BJ (cell line): ENCODE results near the gene TADA3. TPM values are rescaled to one million over a fixed set of nuclear protein-coding genes. Genes with fewer than 3 reads are reported as not detected.
A peak's percentile ranks its signal among the peaks of the same experiment; 100 is the strongest.

Experiments used
- CTCF ChIA-PET: fragments of 350-600 bp; formaldehyde crosslinking; extraction: SDS; loops from one replicate; lab custom pipeline; 2021; ENCODE audit warnings: antibody characterized with exemption, inconsistent platforms; lab: Yijun Ruan, JAX
- POLR2A ChIA-PET: fragments of 300-600 bp; sonication (Branson Sonifier 250); formaldehyde crosslinking; extraction: SDS; loops from one replicate; lab custom pipeline; 2021; ENCODE audit warnings: antibody characterized with exemption; lab: Charles Lee
- DNase-seq: peaks from one replicate; pipeline ENCODE4 v3.0.0-alpha.2; 2011; ENCODE audit warnings: low read depth
- H3K27me3 ChIP-seq: 2 replicates; pipeline ENCODE4 v1.6.0; 2011; ENCODE audit warnings: low read length; ENCODE audit not compliant: control insufficient read depth, insufficient read depth
- H3K36me3 ChIP-seq: 2 replicates; pipeline ENCODE4 v1.5.1; 2011; ENCODE audit warnings: low read length; ENCODE audit not compliant: control insufficient read depth, insufficient read depth
- H3K4me3 ChIP-seq: 2 replicates; pipeline ENCODE4 v1.5.1; 2011; ENCODE audit warnings: low read depth, mild to moderate bottlenecking, control low read depth, low read length
- polyA plus RNA-seq: library from polyadenylated mRNA; depleted of rRNA; stranded (reverse); fragments of >200 nt; gene quantifications from 2 replicates; pipeline ENCODE4 v1.2.3, GENCODE V29; 2011
- TF ChIP-seq, protein P1 (sequence below): IDR thresholded peaks from 2 replicates; pipeline ENCODE4 v1.5.1; 2011; ENCODE audit warnings: low read depth, mild to moderate bottlenecking, control low read depth, inconsistent platforms, low read length, moderate library complexity; ENCODE audit not compliant: insufficient read depth

The TADA3 gene
- polyA plus RNA-seq, 1 experiment, result 113 TPM

DNA sequence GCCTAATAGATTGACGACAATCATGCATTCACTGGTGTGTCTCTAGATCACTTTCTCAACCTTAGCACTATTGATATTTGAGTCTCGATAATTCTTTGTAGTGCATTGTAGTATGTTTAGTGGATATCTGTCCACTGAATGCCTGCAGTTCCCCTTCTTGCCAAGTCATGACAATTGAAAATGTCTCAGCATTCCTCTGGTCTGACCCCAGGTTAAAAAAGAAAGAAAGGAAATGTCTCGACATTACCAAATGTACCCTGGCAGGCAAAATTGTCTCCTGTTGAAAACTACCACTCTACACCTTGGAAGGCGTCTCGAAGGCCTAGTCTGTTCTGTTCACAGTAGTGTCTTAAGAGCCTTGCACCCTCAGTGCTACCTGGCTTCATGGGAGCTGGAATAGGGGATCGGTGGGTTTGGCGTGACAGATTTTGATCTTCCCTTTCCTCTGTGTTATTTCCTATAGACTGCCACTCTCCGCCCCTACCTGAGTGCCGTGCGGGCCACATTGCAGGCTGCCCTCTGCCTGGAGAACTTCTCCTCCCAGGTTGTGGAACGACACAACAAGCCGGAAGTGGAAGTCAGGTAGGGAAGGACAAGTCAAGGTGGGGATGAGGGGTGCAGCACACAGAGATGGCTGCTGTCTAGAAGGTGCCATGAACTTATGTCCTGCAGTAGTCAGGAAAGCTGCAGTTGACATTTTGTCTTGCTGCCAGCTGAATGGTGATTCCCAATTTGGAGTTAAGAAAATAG is 5.1 kb upstream of the TADA3 start:
- ChIA-PET POLR2A (no interaction called here), CTCF (interaction anchor here (1.0 kb wide), 1 partner anchor 12 kb away, joined by 4 read pairs; no protein-coding TSS in a partner anchor)
- Histone ChIP-seq H3K4me3 (no peak overlapping the region), H3K36me3 (peaks cover 28% of the 10 kb centered on the region), H3K27me3 (no peaks in the 10 kb centered on the region)
- no peak for DNase-seq
- TF ChIP-seq, protein P1, sequence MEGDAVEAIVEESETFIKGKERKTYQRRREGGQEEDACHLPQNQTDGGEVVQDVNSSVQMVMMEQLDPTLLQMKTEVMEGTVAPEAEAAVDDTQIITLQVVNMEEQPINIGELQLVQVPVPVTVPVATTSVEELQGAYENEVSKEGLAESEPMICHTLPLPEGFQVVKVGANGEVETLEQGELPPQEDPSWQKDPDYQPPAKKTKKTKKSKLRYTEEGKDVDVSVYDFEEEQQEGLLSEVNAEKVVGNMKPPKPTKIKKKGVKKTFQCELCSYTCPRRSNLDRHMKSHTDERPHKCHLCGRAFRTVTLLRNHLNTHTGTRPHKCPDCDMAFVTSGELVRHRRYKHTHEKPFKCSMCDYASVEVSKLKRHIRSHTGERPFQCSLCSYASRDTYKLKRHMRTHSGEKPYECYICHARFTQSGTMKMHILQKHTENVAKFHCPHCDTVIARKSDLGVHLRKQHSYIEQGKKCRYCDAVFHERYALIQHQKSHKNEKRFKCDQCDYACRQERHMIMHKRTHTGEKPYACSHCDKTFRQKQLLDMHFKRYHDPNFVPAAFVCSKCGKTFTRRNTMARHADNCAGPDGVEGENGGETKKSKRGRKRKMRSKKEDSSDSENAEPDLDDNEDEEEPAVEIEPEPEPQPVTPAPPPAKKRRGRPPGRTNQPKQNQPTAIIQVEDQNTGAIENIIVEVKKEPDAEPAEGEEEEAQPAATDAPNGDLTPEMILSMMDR, result no peak

DNA sequence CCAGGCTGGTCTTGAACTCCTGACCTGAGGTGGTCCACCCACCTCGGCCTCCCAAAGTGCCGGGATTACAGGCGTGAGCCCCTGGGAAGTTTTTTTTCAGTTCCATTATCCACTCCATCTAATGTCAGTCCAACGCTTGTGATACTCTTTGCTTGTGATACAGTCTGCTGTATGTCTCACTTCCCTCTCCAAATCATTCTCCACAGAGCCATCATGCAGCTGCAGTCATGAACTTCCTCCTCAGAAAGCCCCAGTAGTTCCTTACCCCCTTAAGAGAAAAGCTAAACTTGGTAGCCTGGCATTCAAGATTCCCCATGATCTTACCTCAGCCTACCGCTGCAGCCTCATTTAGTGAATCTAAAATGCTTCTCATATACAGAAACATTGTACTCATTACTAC is 2.9 kb upstream of the TADA3 start:
- CTCF ChIA-PET, result interaction anchor here (0.7 to 1.1 kb wide), 3 partner anchors 12 to 137 kb away, joined by 3 read pairs; no protein-coding TSS in a partner anchor
- POLR2A ChIA-PET, result no interaction called here

DNA sequence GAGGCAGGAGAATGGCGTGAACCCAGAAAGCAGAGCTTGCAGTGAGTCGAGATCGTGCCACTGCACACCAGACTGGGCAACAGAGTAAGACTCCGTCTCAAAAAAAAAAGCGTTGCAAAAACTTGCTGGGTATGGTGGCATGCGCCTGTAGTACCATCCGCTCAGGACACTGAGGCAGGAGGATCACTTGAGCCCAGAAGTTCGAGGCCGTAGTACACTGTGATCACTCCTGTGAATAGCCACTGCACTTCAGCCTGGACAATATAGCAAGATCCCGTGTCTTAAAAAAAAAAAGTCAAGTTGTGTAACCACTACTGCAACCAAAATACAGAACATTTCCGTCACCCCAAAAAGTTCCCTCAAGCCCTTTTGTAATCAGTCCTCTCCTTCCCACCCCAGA is 2.1 kb upstream of the TADA3 start:
- no peak for DNase-seq
- H3K36me3 ChIP-seq, result peaks cover 19% of the 10 kb centered on the region
- CTCF ChIA-PET, result no interaction called here
- POLR2A ChIA-PET, result no interaction called here
- TF ChIP-seq, protein P1, result no peak
- H3K27me3 ChIP-seq, result no peaks in the 10 kb centered on the region
- H3K4me3 ChIP-seq, result no peak overlapping the region

More for the DNA sequence above, 2.9 kb upstream of the TADA3 start:
- peaks cover 20% of the 10 kb centered on the region for H3K36me3 ChIP-seq
- no peaks in the 10 kb centered on the region for H3K27me3 ChIP-seq
- TF ChIP-seq, protein P1, result no peak
- no peak for DNase-seq
- H3K4me3 ChIP-seq, result no peak overlapping the region

DNA sequence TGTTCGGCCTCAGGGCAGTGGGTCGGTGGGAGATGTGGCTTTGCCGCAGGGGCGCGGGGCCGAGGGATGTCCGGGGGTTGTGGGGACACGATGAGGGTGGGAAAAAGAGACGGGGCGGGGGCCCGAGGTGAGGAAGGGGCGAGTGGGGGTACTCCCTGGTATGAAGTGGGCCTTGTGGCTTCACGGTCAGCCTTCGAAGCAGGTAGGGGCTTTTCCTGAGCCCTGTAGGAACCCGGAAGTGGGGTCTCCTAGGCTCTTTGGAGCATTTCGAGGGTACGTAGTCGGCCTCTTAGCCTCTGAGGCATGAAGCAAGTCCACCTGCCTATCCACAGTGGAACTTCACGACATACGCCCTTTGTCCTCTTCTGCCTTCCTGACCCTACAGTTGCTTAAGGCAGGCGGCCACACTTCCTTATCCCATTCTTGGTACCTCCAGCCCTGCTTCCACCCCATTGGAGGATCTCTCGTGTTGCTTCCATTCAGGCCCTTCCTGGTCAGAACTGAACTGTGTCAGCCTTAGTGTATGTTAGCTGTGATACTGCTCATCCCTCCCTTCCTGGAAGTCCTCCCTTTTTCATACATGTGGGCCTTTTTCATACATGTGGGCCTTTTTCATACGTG is 998 bp upstream of the TADA3 start:
- DNase-seq, result no peak
- H3K4me3 ChIP-seq, result peak overlapping the region; percentile 100
- peaks cover 21% of the 10 kb centered on the region for H3K36me3 ChIP-seq
- H3K27me3 ChIP-seq, result no peaks in the 10 kb centered on the region
- POLR2A ChIA-PET, result interaction anchor here (0.5 to 1.0 kb wide), 3 partner anchors 16 to 757 kb away, joined by 3 to 6 read pairs (median 4); no protein-coding TSS in a partner anchor
- TF ChIP-seq, protein P1, result no peak
- CTCF ChIA-PET, result interaction anchor here (1.0 to 1.1 kb wide), 3 partner anchors 12 to 77 kb away, joined by 3 read pairs; no protein-coding TSS in a partner anchor

DNA sequence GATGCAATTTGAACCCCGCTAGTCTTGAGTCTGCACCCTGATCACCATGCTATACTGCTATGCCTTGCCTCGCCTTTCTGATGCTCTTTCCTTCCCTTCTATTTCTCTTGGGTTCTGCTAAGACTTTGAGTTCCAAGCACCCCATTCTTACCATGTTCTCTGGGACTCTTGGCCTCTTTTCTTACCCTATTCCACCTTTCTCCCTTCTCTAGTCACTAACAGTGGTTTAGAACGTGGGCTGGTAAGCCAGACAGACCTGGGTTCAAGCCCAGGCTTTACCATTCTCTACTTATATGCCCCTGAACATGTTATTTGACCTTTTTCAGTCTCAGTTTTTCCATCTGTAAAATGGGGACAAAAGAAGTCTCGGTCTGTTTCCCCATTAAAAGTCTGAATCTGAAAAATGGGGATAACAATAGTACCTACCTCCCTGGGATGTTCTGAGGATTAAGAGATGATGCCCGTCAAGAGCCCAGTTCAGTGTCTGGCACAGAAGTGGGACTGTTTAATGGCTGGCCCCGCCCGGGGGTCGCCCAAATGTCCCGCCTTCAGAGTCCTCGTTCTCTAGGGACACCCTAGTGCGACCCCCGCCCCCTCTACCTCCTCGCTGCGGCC is 376 bp downstream of the TADA3 start:
- Histone ChIP-seq H3K36me3 (peaks cover 22% of the 10 kb centered on the region), H3K27me3 (no peaks in the 10 kb centered on the region), H3K4me3 (peak overlapping the region; percentile 100)
- no peak for DNase-seq
- POLR2A ChIA-PET, result interaction anchor here (1.0 kb wide), 1 partner anchor 17 kb away, joined by 4 read pairs; no protein-coding TSS in a partner anchor
- CTCF ChIA-PET, result interaction anchor here (1.0 to 1.1 kb wide), 2 partner anchors 13 to 76 kb away, joined by 3 read pairs; no protein-coding TSS in a partner anchor
- TF ChIP-seq, protein P1, result no peak
